Osteocyte (in vitro differentiated cells): ENCODE measurements around the gene ROBO4. TPM values are rescaled to one million over a fixed set of nuclear protein-coding genes. Genes with fewer than 3 reads are reported as not detected.
A peak's percentile ranks its signal among the peaks of the same experiment; 100 is the strongest.

Experiments
- DNase-seq: peaks from one replicate; pipeline ENCODE4 v3.0.0; 2021; ENCODE audit warnings: mixed read lengths; ENCODE audit not compliant: unreplicated experiment; ENCODE audit errors: extremely low spot score
- H3K27ac Mint-ChIP-seq: one replicate; pipeline ENCODE4 v1.8.0; 2021; ENCODE audit warnings: mild to moderate bottlenecking, mixed read lengths; ENCODE audit not compliant: unreplicated experiment
- H3K27me3 Mint-ChIP-seq: one replicate; pipeline ENCODE4 v1.8.0; 2021; ENCODE audit warnings: mixed read lengths; ENCODE audit not compliant: unreplicated experiment
- H3K36me3 Mint-ChIP-seq: one replicate; pipeline ENCODE4 v1.8.0; 2021; ENCODE audit warnings: mixed read lengths; ENCODE audit not compliant: unreplicated experiment
- H3K4me1 Mint-ChIP-seq: one replicate; pipeline ENCODE4 v1.8.0; 2021; ENCODE audit warnings: mixed read lengths; ENCODE audit not compliant: unreplicated experiment
- H3K4me3 Mint-ChIP-seq: one replicate; pipeline ENCODE4 v1.8.0; 2021; ENCODE audit warnings: mild to moderate bottlenecking, moderate library complexity, mixed read lengths; ENCODE audit not compliant: unreplicated experiment
- H3K9me3 Mint-ChIP-seq: one replicate; pipeline ENCODE4 v1.8.0; 2021; ENCODE audit warnings: mixed read lengths; ENCODE audit not compliant: unreplicated experiment
- total RNA-seq: library from RNA; stranded (reverse); gene quantifications from 2 replicates; pipeline ENCODE4 v1.2.1, GENCODE V29; 2021
- TF ChIP-seq, protein P1 (sequence below): fragments of 200-600 bp; sonication (generic); IDR thresholded peaks from 2 replicates; pipeline ENCODE4 v1.5.0; 2021; ENCODE audit warnings: antibody characterized with exemption, mild to moderate bottlenecking, moderate library complexity

Gene ROBO4
- total RNA-seq, 1 donor from 2014 or later = 0.56 TPM

DNA sequence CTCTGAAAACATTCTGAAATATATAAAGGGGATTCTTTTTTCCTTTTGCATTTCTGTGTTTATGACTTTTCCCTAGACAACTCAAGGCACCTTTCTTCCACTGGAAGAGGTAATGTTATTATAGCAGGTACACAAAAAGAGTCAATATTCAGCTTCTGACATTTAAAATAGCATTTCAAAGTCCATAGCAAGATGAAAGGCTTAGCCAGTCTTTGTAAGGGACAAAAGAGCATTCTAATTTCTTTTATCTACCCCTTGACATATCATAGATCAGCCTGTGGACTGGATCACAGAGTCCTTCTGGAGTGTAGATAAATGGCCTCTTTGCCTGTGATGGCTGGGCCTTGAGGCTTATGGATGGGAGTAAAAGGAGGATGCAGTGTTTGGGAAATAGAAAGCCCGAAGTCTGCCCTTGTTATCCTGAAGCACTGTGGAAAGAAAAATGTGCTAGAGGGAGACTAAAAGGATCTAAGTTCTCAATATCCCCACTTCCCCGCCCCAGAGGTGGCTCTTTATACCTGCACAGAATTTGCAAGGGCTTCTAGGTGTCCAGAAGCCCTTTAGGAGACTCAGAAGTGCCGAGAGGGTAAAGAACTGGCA is 39.8 kb upstream of the ROBO4 start:
- no peaks in the 10 kb centered on the region for H3K4me1 Mint-ChIP-seq
- H3K4me3 Mint-ChIP-seq = no peak overlapping the region
- H3K9me3 Mint-ChIP-seq = no peaks in the 10 kb centered on the region
- no peak for DNase-seq
- H3K27ac Mint-ChIP-seq = no peak overlapping the region
- H3K27me3 Mint-ChIP-seq = peaks cover 19% of the 10 kb centered on the region
- TF ChIP-seq, protein P1, sequence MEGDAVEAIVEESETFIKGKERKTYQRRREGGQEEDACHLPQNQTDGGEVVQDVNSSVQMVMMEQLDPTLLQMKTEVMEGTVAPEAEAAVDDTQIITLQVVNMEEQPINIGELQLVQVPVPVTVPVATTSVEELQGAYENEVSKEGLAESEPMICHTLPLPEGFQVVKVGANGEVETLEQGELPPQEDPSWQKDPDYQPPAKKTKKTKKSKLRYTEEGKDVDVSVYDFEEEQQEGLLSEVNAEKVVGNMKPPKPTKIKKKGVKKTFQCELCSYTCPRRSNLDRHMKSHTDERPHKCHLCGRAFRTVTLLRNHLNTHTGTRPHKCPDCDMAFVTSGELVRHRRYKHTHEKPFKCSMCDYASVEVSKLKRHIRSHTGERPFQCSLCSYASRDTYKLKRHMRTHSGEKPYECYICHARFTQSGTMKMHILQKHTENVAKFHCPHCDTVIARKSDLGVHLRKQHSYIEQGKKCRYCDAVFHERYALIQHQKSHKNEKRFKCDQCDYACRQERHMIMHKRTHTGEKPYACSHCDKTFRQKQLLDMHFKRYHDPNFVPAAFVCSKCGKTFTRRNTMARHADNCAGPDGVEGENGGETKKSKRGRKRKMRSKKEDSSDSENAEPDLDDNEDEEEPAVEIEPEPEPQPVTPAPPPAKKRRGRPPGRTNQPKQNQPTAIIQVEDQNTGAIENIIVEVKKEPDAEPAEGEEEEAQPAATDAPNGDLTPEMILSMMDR = no peak
- H3K36me3 Mint-ChIP-seq = no peaks in the 10 kb centered on the region

DNA sequence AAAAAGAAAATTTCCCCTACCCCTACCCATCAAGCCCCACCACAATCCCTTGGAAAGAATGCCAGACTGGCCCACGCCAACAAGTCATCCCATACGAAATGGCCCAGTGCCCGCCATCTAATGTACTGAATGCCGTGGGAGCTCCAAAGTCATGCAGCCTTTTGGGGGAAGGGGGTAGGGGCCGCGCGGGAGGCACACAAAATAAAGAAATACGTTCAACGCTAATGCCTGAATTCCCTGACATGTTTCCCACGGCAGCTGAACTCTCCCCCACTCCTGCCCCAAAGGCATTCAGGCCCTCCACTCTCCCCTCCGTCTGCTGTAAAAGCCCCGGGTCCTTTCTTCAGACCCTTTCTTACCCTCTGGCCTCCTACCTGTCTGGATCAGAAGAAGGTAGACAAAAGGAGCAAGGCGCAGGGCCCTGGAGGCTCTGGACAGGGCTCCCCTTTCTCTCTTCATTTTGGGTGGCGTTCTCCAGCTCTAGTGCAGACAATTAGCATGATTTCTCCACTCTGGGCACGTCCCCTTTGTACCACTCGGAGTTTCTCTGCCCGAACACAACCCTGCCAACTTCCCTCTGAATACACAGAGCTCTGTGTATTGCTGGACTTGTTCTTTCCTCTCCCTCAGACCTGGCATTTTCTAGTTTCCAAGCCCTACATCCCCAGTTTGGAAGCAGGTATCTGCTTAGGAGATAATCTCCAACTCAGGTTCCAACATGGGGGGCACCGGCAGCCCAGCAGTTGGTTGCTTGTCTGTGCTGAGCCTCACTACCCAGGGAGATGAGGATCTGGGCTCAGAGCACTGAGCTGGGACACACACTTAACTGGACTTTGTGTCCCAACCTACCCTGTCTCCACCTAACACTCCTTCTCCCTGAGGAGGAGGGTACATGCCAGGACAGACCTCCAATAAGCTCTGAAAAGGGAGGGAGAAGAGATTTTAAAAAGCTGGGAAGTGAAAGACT is 38.2 kb upstream of the ROBO4 start, which contains the start of gene HEPACAM:
HEPACAM (minus strand) TSS at position 500 of the 967 bp plus-strand sequence; CDS start at position 459, 41 bp downstream.
- Mint-ChIP-seq H3K4me1 (no peaks in the 10 kb centered on the region), H3K27ac (no peak within 1 kb of the TSS)

DNA sequence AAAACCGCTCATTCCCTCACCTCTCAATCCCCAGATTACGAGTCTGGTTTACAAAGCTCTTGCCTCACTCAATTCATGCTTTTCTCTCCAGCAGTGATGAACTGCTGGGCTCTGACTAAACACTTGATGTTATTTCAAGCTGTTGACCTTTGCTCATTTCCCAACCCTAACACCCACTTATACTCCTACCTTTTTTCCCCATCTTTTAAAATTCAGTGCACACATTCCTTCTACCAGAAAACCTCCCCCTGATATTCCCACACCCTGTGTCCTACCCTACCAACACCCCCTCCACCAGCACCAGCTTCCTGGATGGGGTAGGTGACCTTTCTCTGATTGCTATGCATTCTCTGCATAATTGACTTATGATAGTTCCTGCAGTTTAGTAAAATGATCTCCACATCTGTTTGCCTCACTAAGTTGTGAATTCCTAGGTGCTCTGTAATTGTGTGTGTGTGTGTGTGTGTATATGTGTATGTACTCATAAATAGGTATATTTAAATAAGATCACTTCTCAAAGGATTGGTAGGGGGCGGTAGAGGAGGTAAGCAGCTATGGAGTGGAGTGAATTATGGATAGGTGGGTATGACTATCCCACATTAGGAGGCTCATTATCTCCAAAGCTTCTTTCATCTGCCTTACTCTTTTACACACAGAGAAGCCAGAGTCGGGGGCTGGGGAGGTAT is 37.3 kb upstream of the ROBO4 start:
- TF ChIP-seq, protein P1 = peak; percentile 17
- H3K4me1 Mint-ChIP-seq = no peaks in the 10 kb centered on the region
- peaks cover 14% of the 10 kb centered on the region for H3K27me3 Mint-ChIP-seq
- no peak for DNase-seq
- no peak overlapping the region for H3K27ac Mint-ChIP-seq
- no peak overlapping the region for H3K4me3 Mint-ChIP-seq
- no peaks in the 10 kb centered on the region for H3K36me3 Mint-ChIP-seq
- no peaks in the 10 kb centered on the region for H3K9me3 Mint-ChIP-seq

More for the DNA sequence above, 38.2 kb upstream of the ROBO4 start, which contains the start of gene HEPACAM:
- Mint-ChIP-seq H3K4me3 (no peak within 1 kb of the TSS), H3K27me3 (peaks cover 17% of the 10 kb centered on the region), H3K36me3 (no peaks in the 10 kb centered on the region), H3K9me3 (no peaks in the 10 kb centered on the region)
- no peak for DNase-seq
- TF ChIP-seq, protein P1 = no peak

DNA sequence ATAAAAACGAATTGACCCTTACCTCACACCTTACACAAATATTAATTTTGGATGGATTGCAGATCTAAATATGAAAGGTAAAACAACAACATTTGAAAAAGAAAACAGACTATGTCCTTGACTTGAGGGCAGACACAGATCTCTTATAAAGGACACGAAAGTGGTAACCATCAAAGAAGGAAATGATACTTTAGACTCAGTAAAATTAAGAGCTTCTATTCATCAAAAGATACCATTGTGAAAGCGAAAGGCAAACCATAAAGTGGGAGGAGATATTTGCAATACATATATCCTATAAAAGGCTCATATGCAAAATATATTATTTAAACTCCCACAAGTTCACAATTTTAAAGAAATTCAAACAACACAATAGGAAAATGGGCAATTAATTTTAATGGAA is 33.1 kb upstream of the ROBO4 start:
- H3K9me3 Mint-ChIP-seq = no peaks in the 10 kb centered on the region
- H3K27me3 Mint-ChIP-seq = peaks cover 7% of the 10 kb centered on the region
- TF ChIP-seq, protein P1 = no peak
- no peak for DNase-seq
- no peaks in the 10 kb centered on the region for H3K36me3 Mint-ChIP-seq
- H3K4me3 Mint-ChIP-seq = no peak overlapping the region
- H3K4me1 Mint-ChIP-seq = no peaks in the 10 kb centered on the region
- no peak overlapping the region for H3K27ac Mint-ChIP-seq
